Measurements from ENCODE around the gene RETREG1. TPM values are rescaled to one million over a fixed set of nuclear protein-coding genes. Genes with fewer than 3 reads are reported as not detected.
A peak's percentile ranks its signal among the peaks of the same experiment; 100 is the strongest.
"Not testable (repeated sequence)": the region's sequence is repeated elsewhere in the genome, so short reads cannot be mapped to it uniquely, and the experiment has no call there.

The RETREG1 gene
- polyA plus RNA-seq, 6 donors from 2014 or later, result 7.0 to 55.3 (median 19.6) TPM

DNA sequence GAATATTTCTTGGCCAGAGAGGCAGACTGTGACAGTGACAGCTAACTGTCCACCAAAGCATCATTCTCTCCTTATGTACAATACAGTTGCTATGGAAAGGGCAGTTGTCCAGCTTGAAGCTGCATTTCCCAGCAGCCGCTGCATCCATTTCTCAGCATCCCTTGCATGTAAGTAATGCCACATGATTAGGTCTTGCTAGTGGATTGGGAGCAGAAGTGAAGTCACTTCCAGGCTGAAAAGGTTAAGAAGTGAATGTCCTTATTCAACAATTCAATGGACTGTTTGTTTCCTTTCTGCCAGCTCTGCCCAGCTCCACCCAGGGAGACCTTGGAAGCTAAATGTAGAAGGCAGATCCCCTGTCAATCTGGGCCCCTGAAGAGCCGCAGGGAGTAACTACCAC, 26.1 kb upstream of the RETREG1 start:
- Mint-ChIP-seq H3K27ac (no peak overlapping the region), H3K4me1 (no peaks in the 10 kb centered on the region)
- DNase-seq, result no peak

DNA sequence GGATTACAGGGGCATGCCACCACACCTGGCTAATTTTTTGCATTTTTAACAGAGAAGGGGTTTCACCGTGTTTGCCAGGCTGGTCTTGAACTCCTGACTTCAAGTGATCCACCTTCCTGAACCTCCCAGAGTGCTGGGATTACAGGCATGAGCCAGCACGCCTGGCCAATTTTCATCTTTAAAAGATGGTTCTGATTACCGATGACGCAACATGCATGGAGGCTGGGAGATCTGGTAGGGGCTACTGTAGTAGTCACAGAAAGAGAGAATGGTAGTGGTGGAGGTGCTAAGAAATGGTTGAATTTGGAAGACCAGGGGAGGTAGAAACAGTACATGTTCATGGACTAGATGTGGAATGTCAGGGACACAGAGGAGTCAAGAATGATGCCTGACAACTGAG, 22.4 kb upstream of the RETREG1 start:
- Mint-ChIP-seq H3K27me3 (peaks cover 0 to 17% (median 0%) of the 10 kb centered on the region in 3 donors), H3K36me3 (no peaks in the 10 kb centered on the region), H3K27ac (no peak overlapping the region), H3K4me1 (no peaks in the 10 kb centered on the region), H3K9me3 (peaks cover 0 to 5% (median 2%) of the 10 kb centered on the region in 7 donors), H3K4me3 (no peak overlapping the region)
- DNase-seq (no peak), ATAC-seq (ENCODE audit: low read depth in 2 of 2) (no peak)

More for the DNA sequence above, 26.1 kb upstream of the RETREG1 start:
- peaks cover 0 to 17% (median 0%) of the 10 kb centered on the region in 3 donors for H3K27me3 Mint-ChIP-seq
- ATAC-seq (ENCODE audit: low read depth in 2 of 2), result no peak
- no peak overlapping the region for H3K4me3 Mint-ChIP-seq
- H3K36me3 Mint-ChIP-seq, result peaks cover 0 to 4% of the 10 kb centered on the region in 2 donors
- peaks cover 2 to 21% (median 8%) of the 10 kb centered on the region in 7 donors for H3K9me3 Mint-ChIP-seq

DNA sequence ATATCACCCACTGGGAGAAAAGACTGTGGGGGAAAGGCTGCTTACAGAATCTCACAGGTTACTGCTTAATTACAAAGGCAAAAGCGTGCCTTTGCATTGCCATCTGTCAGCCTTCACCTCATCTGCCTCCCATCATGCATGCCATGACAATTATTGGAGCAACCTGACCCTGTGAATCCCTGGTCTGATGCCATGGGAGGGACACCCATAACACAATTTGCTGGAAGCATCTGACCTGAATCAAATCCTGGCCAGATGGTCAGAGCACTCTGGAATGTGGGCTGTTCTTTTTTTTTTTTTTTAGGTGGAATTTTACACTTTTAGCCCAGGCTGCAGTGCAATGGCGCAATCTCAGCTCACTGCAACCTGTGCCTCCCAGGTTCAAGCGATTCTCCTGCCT, 11.6 kb upstream of the RETREG1 start:
- Mint-ChIP-seq H3K4me1 (peaks cover 19 to 35% (median 26%) of the 10 kb centered on the region in 3 donors), H3K9me3 (peaks cover 0 to 2% (median 0%) of the 10 kb centered on the region in 7 donors), H3K4me3 (no peak overlapping the region), H3K36me3 (no peaks in the 10 kb centered on the region), H3K27ac (no peak overlapping the region), H3K27me3 (no peaks in the 10 kb centered on the region)
- DNase-seq (no peak), ATAC-seq (ENCODE audit: low read depth in 2 of 2) (no peak)

- H3K9me3 Mint-ChIP-seq, result no peaks in the 10 kb centered on the region
- ATAC-seq (ENCODE audit: low read depth in 2 of 2) (no peak), DNase-seq (no peak)
- H3K36me3 Mint-ChIP-seq, result no peaks in the 10 kb centered on the region
- no peaks in the 10 kb centered on the region for H3K27me3 Mint-ChIP-seq
- H3K4me3 Mint-ChIP-seq, result no peak overlapping the region
- peak overlapping the region in 2 of 6 donors; percentile 3 to 4 for H3K27ac Mint-ChIP-seq
- H3K4me1 Mint-ChIP-seq, result peaks cover 19 to 35% (median 26%) of the 10 kb centered on the region in 3 donors
These were observed 10.0 kb upstream of the RETREG1 start for GRCh38 chr5:16626696-16627264.

GRCh38 chr5:16625096-16625495, 8.3 kb upstream of the RETREG1 start:
- Mint-ChIP-seq H3K4me1 (peaks cover 19 to 30% (median 26%) of the 10 kb centered on the region in 3 donors), H3K27ac (peak overlapping the region in 1 of 6 donors; percentile 85), H3K36me3 (no peaks in the 10 kb centered on the region), H3K4me3 (no peak overlapping the region), H3K9me3 (no peaks in the 10 kb centered on the region), H3K27me3 (no peaks in the 10 kb centered on the region)
- ATAC-seq (ENCODE audit: low read depth in 2 of 2), result peak; percentile 50 to 58
- no peak for DNase-seq

GRCh38 chr5:16619136-16619535, 2.3 kb upstream of the RETREG1 start:
- Mint-ChIP-seq H3K36me3 (no peaks in the 10 kb centered on the region), H3K27me3 (no peaks in the 10 kb centered on the region), H3K27ac (no peak overlapping the region), H3K4me3 (no peak overlapping the region), H3K4me1 (peaks cover 8 to 14% (median 12%) of the 10 kb centered on the region in 3 donors), H3K9me3 (no peaks in the 10 kb centered on the region)
- no peak for DNase-seq
- no peak for ATAC-seq (ENCODE audit: low read depth in 2 of 2)

- H3K27ac Mint-ChIP-seq, result no peak overlapping the region
- H3K9me3 Mint-ChIP-seq, result no peaks in the 10 kb centered on the region
- H3K27me3 Mint-ChIP-seq, result no peaks in the 10 kb centered on the region
- peaks cover 10 to 14% (median 12%) of the 10 kb centered on the region in 3 donors for H3K4me1 Mint-ChIP-seq
- peak; percentile 24 to 27 for ATAC-seq (ENCODE audit: low read depth in 2 of 2)
- no peak overlapping the region for H3K4me3 Mint-ChIP-seq
- DNase-seq, result peak; percentile 20
- no peaks in the 10 kb centered on the region for H3K36me3 Mint-ChIP-seq
These were observed 1.5 kb upstream of the RETREG1 start for GRCh38 chr5:16618138-16618897.

GRCh38 chr5:16617274-16617968, 624 bp upstream of the RETREG1 start:
- peak; percentile 8 for ATAC-seq (ENCODE audit: low read depth in 2 of 2)
- H3K36me3 Mint-ChIP-seq, result no peaks in the 10 kb centered on the region

GRCh38 chr5:16615741-16616535, 859 bp downstream of the RETREG1 start:
- Mint-ChIP-seq H3K36me3 (no peaks in the 10 kb centered on the region), H3K9me3 (peaks cover 0 to 3% (median 0%) of the 10 kb centered on the region in 7 donors), H3K4me3 (peak overlapping the region in 5 of 8 donors; percentile 91 to 95 (median 94)), H3K27me3 (no peaks in the 10 kb centered on the region), H3K27ac (peak overlapping the region in 5 of 6 donors; percentile 58 to 97 (median 81)), H3K4me1 (peaks cover 17 to 24% (median 21%) of the 10 kb centered on the region in 3 donors)
- ATAC-seq (ENCODE audit: low read depth in 2 of 2) (no peak), DNase-seq (no peak)

More at GRCh38 chr5:16617274-16617968, 624 bp upstream of the RETREG1 start:
- no peak overlapping the region for H3K27ac Mint-ChIP-seq
- DNase-seq, result peak; percentile 19
- no peaks in the 10 kb centered on the region for H3K9me3 Mint-ChIP-seq
- H3K4me3 Mint-ChIP-seq, result no peak overlapping the region
- no peaks in the 10 kb centered on the region for H3K27me3 Mint-ChIP-seq
- H3K4me1 Mint-ChIP-seq, result peaks cover 12 to 15% (median 14%) of the 10 kb centered on the region in 3 donors

- peaks cover 23 to 26% (median 25%) of the 10 kb centered on the region in 3 donors for H3K4me1 Mint-ChIP-seq
- DNase-seq (no peak), ATAC-seq (ENCODE audit: low read depth in 2 of 2) (no peak)
- peaks cover 0 to 4% (median 0%) of the 10 kb centered on the region in 7 donors for H3K9me3 Mint-ChIP-seq
- H3K27ac Mint-ChIP-seq, result no peak overlapping the region
- H3K36me3 Mint-ChIP-seq, result peaks cover 0 to 7% of the 10 kb centered on the region in 2 donors
- H3K27me3 Mint-ChIP-seq, result no peaks in the 10 kb centered on the region
- peak overlapping the region in 1 of 8 donors; percentile 19 for H3K4me3 Mint-ChIP-seq
These were observed 4.8 kb downstream of the RETREG1 start for GRCh38 chr5:16612007-16612406.

DNA sequence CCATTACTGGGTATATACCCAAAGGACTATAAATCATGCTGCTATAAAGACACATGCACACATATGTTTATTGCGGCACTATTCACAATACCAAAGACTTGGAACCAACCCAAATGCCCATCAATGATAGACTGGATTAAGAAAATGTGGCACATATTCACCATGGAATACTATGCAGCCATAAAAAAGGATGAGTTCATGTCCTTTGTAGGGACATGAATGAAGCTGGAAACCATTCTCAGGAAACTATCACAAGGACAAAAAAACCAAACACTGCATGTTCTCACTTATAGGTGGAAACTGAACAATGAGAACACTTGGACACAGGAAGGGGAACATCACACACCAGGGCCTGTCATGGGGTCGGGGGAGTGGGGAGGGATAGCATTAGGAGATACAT, 5.9 kb downstream of the RETREG1 start:
- not testable (repeated sequence) for H3K4me3 Mint-ChIP-seq, H3K9me3 Mint-ChIP-seq
- H3K36me3 Mint-ChIP-seq, result peaks cover 0 to 19% of the 10 kb centered on the region in 2 donors

DNA sequence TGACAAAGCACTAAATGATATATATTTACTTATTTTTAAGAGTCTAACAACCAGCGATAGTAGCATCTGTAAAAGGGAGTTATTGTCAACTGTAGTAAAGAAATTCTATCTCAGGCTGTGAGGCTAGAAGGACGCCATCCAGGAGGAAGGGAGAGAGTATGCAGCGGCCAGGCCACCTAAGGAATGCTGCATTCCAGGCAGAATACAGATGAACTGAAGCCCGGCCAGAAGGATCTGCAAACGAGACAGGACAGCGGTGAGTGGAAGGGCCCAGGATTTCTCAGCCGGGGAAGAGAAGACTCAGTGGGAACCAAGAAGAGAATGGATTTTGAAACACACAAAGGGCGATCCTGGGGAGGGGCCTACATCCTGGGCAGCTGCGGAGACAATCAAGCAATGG, 7.4 kb downstream of the RETREG1 start:
- H3K27me3 Mint-ChIP-seq, result no peaks in the 10 kb centered on the region
- peaks cover 16 to 33% (median 21%) of the 10 kb centered on the region in 3 donors for H3K4me1 Mint-ChIP-seq
- H3K9me3 Mint-ChIP-seq, result peaks cover 0 to 6% (median 3%) of the 10 kb centered on the region in 7 donors
- no peak overlapping the region for H3K4me3 Mint-ChIP-seq
- H3K36me3 Mint-ChIP-seq, result peaks cover 0 to 19% of the 10 kb centered on the region in 2 donors
- DNase-seq (no peak), ATAC-seq (ENCODE audit: low read depth in 2 of 2) (no peak)
- peak overlapping the region in 1 of 6 donors; percentile 62 for H3K27ac Mint-ChIP-seq

More for the DNA sequence above, 5.9 kb downstream of the RETREG1 start:
- H3K27me3 Mint-ChIP-seq; DNase-seq; ATAC-seq (ENCODE audit: low read depth in 2 of 2); H3K27ac Mint-ChIP-seq: not testable (repeated sequence)
- H3K4me1 Mint-ChIP-seq, result peaks cover 19 to 29% (median 29%) of the 10 kb centered on the region in 3 donors

- H3K27me3 Mint-ChIP-seq, result no peaks in the 10 kb centered on the region
- peaks cover 20 to 47% (median 34%) of the 10 kb centered on the region in 3 donors for H3K4me1 Mint-ChIP-seq
- H3K36me3 Mint-ChIP-seq, result peaks cover 17 to 29% of the 10 kb centered on the region in 2 donors
- H3K27ac Mint-ChIP-seq, result no peak overlapping the region
- H3K9me3 Mint-ChIP-seq, result peaks cover 0 to 6% (median 3%) of the 10 kb centered on the region in 7 donors
- ATAC-seq (ENCODE audit: low read depth in 2 of 2), result no peak
- no peak overlapping the region for H3K4me3 Mint-ChIP-seq
- no peak for DNase-seq
These were observed 10.2 kb downstream of the RETREG1 start for GRCh38 chr5:16606628-16607027.
